COR-L47 (cell line): ENCODE results near the gene AMOTL2.

Source experiments
- DNase-seq: peaks from one replicate; lab custom pipeline; 2025; lab: John Stamatoyannopoulos, UW

AMOTL2 gene

DNA sequence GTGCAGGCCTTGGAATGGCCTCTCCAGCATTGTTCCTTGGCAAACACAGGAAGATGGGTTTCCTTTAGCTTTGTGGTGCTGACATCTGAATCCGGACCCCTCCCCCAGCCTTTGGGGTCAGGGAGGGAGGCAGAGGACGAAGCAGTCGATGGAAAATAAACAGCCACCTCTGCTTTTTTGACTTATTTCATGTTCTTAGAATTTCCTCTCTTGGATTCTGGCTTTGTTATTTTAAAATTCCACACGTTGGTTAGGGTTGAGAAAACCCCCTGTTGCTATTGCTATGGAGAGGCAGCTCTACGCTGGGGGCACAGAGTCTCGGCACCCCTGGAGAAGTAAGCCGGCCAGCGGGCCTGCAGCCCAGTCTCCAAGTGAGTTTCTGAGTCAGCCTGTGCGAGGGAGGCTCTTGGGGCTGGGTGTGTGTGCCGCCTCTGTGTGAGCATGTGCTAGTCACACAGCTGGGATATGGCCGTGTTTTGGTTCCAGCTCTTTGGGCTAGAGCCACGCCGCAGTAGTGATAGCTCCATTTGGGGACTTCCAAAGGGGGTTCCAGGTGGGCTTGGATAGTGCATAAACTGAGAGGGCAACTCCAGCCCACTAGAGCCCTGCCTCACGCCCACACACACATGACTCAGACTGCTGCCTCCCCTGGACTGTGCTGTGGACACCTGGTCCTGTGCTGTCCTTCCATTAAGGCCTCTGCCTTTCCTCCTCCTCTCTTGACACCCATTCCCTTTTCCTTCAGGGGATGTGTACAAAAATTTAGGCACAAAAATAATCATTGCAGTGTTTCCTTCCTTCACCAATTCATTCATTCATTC, 58.8 kb downstream of the AMOTL2 start:
- no peak for DNase-seq

DNA sequence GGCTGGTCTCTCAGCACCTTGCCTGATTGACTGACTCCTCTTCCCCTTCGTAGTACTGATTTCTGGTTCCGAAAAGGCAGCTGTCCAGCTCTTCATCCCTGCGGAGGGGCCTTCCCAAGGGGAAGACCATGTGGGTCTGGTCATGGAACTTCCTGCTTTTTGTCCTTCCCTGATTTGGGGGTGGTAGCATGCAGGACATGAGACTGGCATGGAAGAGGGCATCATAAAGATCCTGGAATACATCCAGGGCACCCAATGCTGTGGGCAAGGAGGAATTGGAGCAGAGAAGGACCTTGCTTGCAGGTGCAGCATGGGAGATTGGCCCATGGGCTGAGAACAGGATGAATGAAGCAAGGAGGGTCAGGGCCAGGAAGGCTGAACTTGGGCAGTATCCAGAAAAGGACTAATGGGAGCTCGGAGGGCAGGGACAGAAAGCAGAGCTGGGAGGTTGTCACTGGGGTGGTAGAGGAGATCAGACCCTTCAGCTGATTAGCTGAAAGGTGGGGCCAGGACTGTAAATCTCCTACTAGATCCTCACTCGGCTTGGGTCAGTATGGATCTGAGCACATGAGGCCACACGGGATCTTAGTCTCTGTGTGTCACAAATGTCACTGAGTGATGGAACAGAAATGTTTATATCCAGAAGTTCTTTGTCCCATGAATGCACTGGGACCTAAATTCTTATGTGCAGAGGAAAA, 59.5 kb downstream of the AMOTL2 start:
- no peak for DNase-seq

DNA sequence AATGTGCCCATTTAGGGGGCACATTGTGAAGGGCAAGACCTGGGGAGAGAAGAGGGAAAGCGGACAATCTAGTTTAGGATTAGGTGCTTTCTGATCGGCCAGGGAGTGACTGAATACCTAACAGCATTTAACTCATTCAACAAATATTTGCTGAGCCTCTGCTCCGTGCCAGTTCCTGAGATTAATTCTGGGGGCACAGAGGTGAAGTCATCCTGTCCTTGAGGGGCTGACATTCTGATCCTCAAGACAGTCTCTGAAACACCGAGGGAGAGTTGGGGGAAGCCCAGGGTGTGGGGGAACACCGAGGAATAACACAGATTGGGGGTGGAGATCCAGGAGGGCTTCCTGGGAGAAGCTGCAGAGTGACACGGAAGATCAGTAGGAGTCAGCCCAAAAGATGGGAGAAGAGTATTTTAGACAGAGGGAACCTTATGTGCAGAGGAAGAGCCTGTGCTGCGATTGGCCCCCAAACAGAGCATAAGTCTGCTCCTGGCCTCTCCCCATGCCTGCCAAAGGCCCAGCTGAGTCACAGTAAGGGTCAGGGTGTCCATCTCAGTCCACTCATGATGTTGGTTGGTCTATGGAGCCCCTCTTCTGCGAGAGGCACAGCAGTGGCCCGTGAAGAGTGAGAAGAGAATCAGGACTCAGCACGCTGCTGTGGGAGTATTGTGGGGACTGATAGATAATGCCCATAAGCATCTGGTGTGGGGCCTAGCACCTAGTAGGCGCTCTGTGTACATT, 60.2 kb downstream of the AMOTL2 start:
- no peak for DNase-seq

DNA sequence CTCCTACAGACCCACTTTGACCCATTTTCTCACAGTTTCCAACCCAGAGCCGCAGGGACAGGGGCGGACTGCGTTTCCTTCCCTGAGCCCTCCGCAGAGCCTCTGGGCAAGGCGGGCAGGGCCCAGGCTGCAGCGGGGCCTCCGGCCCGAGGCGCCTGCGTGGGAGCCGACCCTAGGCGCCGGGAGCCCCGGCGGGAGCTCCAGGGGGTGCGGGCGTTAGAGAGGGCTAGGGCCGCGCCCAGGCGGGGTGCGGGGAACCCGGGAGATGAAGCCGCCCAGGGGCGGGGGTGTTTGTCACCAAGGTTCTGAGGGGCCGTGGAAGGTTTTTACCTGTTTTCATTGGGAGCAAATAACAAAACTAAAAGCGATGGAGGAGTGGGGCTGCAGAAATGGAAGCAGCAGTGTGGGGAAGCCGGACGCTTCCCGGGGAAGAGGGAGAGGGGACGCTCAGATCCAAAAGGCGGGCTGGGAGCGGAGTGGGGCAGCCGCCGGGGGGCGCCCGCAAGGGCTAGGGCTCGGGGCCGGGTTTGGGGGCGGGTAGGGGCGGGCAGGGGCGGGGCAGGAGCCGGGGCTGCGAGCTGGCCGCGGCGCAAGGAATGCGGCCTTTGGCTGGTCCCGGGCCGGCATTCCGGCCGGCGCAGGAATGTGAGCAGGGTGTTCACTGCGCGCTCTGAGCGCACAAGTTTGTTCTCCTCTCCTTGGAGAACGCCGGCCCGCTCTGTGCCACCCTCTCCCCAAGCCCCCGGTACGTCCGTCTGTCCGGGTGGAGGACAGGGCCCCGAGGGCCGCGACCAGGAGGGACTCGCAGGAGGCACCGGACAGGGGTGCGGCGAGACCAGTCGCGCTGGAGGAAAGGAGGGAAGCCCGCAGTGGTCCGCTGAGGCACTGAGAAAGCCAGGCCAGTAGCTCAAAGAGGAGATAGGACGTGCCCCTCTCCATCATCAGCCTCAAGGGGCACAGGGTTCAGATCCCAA, 61.1 kb downstream of the AMOTL2 start:
- DNase-seq = no peak

DNA sequence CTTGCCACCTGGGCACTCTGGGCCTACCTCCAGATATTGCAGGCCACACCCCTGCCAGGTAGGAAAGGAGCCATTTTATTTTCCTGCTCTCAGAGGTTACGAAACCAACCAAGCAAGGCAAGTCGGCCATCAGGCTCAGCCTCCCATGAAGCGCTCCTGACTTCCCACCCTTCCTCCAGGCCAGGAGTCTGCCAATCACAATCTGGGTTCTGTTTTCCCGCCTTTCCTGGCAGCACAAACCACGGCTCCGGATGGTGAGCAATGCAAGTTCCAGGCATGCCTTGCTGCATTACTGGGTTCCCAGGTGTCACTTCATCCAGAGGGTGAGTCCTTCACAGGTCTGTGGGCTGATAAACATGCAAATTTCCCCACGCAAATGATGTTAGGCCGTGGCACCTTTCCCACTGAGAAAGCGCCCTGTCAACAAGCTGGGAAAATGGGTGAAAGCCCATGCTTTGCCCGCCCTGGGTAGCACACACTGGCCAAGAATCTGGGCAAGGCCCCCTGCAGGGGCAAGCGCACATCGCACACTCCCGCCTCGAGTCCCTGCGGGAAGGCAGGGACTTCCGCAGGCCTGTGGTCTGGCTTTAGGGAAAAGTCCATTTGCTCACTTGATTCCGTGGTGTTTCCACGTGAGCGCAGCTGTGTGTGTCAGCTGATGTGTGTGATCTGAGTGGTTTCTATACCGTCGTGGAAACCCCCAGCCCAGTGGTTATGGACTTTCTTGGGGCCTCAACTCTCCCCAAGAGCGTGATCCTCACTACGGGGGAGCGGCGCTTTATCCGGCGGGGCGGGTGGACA, 62.0 kb downstream of the AMOTL2 start:
- DNase-seq = no peak

DNA sequence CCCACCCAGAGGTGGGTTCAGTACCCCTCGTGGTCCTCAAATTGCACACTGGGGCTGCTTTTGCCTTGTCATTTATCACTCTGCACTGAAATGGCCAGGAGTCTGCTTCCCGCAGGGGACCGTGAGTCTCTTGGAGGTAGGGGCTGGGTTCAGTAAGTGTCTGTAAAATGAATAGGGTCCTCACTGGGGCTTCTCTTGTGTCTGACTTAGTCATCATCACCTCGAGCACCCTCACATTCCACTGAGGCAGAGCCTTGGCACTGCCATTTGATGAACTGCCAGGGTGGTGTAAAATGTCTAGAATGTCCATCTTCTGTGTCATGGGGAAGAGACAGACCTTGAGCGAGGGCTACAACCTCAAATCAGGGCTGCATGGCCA, 62.6 kb downstream of the AMOTL2 start:
- DNase-seq = no peak

DNA sequence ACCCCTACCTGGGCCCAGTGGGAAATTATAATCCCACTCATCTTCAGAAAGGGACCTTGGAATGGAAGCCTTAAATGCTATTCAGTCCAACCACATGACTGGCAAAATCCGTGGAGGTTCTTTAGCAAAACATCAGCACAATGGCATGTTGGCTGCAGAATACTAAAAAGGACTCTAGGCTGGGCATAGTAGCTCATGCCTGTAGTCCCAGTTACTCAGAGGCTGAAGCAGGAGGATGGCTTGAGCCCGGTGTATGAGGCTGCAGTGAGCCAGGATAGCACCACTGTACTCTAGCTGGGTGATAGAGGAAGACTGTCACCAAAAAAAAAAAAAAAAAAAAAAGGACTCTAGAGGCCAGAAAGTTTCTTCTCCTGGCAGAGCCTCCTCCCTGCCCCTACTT, 63.0 kb downstream of the AMOTL2 start:
- no peak for DNase-seq

DNA sequence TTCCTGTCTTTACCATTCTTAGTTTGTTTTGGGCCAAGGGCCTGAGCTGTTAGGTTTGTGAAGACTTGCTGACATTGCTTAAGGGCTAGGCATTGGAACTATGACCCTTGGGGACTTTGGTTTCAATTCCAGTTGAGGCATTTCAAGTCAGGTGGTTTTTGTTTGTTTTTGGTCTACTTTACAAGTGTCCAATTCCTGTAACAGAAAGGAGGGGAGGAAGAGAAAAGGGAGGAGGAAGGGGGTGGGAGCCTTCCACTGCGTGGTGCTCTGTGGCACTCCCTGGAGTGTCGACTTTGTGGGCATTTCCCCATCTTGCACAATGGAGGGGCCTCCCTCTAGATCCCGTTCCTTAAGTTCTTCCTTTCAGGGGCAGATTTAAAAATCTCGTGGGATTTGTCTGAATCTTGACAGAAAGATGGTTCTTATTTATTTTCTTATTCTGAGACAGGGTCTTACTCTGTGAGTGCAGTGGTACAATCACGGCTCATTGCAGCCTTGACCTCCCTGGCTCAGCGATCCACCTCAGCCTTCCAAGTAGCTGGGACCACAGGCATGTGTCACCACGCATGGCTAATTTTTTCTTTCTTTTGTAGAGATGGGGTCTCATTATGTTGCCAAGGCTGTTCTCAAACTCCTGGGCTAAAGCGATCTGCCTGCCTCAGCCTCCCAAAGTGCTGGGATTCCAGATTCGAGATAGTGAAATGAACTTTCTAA, 64.1 kb downstream of the AMOTL2 start:
- DNase-seq = no peak

DNA sequence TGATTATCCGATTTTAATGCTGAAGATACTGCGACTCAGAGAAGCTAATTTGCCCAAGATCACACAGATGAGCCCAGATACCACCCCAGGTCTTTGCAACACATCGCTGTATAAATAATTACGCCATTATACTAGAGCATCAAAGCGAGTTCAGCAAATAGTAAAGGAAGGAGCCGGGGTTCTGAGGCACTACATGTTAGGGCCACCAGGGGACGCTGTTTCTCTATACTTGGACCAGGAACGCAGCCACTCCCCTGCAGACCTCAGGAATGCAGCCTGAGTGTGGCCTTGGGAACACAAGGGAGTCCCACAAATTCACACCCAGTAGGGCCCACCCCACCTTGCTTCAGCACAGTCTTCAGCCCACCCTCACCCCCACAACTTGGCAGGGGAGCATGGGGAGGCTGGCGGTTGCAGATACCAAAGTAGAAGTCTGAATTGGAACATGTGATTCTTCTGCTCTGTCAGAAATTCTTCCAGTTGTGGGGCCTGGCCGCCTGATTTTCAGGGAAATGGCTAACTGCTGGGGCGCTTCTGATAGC, 65.8 kb downstream of the AMOTL2 start:
- peak; percentile 65 for DNase-seq

DNA sequence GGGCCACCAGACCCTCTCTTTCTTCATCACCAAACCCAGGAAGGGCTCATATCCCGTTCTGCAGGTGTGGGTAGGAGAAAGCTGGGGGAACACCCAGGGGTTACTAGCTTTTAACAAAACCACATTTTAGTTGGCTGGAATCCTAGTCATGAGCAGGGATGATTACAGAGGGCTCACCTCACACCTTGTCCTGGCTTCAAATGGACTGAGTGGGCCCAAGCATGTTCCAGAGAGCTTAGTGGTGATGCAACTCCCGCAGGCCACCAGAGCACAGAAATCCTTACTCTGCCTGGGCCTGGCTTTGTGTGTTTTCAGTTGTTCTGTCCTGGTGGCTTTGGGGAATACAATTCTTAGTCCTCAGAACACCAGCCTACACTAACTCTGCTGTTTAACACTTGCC, 66.8 kb downstream of the AMOTL2 start:
- no peak for DNase-seq

DNA sequence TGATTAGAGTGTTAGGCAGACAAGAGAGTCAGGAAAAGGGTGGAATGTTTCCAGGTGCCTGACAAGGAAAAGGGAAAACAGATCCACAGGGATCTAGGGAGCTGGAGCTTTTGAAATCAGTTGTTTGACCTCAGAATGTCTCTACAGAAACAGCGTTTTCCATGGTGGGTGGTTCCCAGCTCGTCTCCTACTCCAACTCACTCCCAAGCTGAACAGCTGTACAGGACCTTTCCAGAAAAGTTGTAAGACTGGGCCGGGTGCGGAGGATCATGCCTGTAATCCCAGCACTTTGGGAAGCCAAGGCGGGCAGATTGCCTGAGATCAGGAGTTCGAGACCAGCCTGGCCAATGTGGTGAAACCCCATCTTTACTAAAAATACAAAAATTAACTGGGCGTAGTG, 67.9 kb downstream of the AMOTL2 start:
- DNase-seq = no peak
